MV-4-11 (cell line): ENCODE data around the gene CYCS.

ENCODE experiments used
- DNase-seq: peaks from one replicate; lab custom pipeline; 2025; lab: John Stamatoyannopoulos, UW

CYCS gene

GRCh38 chr7:25125137-25125946, at the start of gene CYCS:
Gene CYCS (minus strand): TSS chr7:25125260. CDS start chr7:25124119, 1,141 bp downstream.
- peak; percentile 100 for DNase-seq

GRCh38 chr7:25173184-25173583, 48.1 kb upstream of the CYCS start:
- DNase-seq, result no peak

- DNase-seq, result no peak
Measured at GRCh38 chr7:25171516-25171915, 46.5 kb upstream of the CYCS start.

GRCh38 chr7:25171071-25171470, 46.0 kb upstream of the CYCS start:
- no peak for DNase-seq

- no peak for DNase-seq
Measured at GRCh38 chr7:25169683-25170082, 44.6 kb upstream of the CYCS start.

GRCh38 chr7:25168145-25168544, 43.1 kb upstream of the CYCS start:
- no peak for DNase-seq

GRCh38 chr7:25167262-25167843, 42.3 kb upstream of the CYCS start:
- no peak for DNase-seq

- DNase-seq, result peak; percentile 48
Measured at GRCh38 chr7:25159983-25160596, 35.0 kb upstream of the CYCS start.

GRCh38 chr7:25158966-25159365, 33.9 kb upstream of the CYCS start:
- DNase-seq, result no peak

GRCh38 chr7:25151773-25152172, 26.7 kb upstream of the CYCS start:
- DNase-seq, result no peak

- DNase-seq, result no peak
Measured at GRCh38 chr7:25149836-25150235, 24.8 kb upstream of the CYCS start.

GRCh38 chr7:25148772-25149575, 23.9 kb upstream of the CYCS start:
- DNase-seq, result no peak

- no peak for DNase-seq
Measured at GRCh38 chr7:25143763-25144162, 18.7 kb upstream of the CYCS start.

GRCh38 chr7:25139536-25139935, 14.5 kb upstream of the CYCS start:
- DNase-seq, result no peak

- peak; percentile 23 for DNase-seq
Measured at GRCh38 chr7:25134358-25135010, 9.4 kb upstream of the CYCS start.

GRCh38 chr7:25132430-25132829, 7.4 kb upstream of the CYCS start:
- peak; percentile 12 for DNase-seq

GRCh38 chr7:25126751-25127150, 1.7 kb upstream of the CYCS start:
- no peak for DNase-seq

GRCh38 chr7:25124465-25125136, 459 bp downstream of the CYCS start:
- DNase-seq, result peak; percentile 11

- no peak for DNase-seq
Measured at GRCh38 chr7:25122373-25122772, 2.7 kb downstream of the CYCS start.

GRCh38 chr7:25121599-25121998, 3.5 kb downstream of the CYCS start:
- no peak for DNase-seq

- no peak for DNase-seq
Measured at GRCh38 chr7:25119102-25119501, 6.0 kb downstream of the CYCS start.
